Naive B cell (primary cell): ENCODE data around the gene UBN2. TPM values are rescaled to one million over a fixed set of nuclear protein-coding genes. Genes with fewer than 3 reads are reported as not detected.
A peak's percentile ranks its signal among the peaks of the same experiment; 100 is the strongest.
"Not testable (repeated sequence)": the region's sequence is repeated elsewhere in the genome, so short reads cannot be mapped to it uniquely, and the experiment has no call there.

Source experiments
- ATAC-seq, 2 donors: fragments of 150-1000 bp; cut with Tn5 transposase; 2 replicates each; pipeline ENCODE4 v1.10.0; 2021; ENCODE audit warnings: low read depth in 2 of 2, mild to moderate bottlenecking in 2 of 2, moderate library complexity in 2 of 2
- DNase-seq: peaks from one replicate; pipeline ENCODE4 v3.0.0; 2022
- H3K27ac Mint-ChIP-seq, 6 donors: one replicate each; pipeline ENCODE4 v1.8.0; 2020 to 2022; ENCODE audit warnings: mild to moderate bottlenecking in 6 of 6, mixed read lengths in 6 of 6, moderate library complexity in 5 of 6, inconsistent platforms in 2 of 6
- H3K27me3 Mint-ChIP-seq, 3 donors: one replicate each; pipeline ENCODE4 v1.8.0; 2021 to 2022; ENCODE audit warnings: mixed read lengths in 3 of 3, mild to moderate bottlenecking in 1 of 3
- H3K36me3 Mint-ChIP-seq, 2 donors: one replicate each; pipeline ENCODE4 v1.8.0; 2020 to 2022; ENCODE audit warnings: mixed read lengths in 2 of 2, inconsistent platforms in 1 of 2, mild to moderate bottlenecking in 1 of 2
- H3K4me1 Mint-ChIP-seq, 3 donors: one replicate each; pipeline ENCODE4 v1.8.0; 2020 to 2022; ENCODE audit warnings: mixed read lengths in 3 of 3, inconsistent platforms in 1 of 3, mild to moderate bottlenecking in 1 of 3, moderate library complexity in 1 of 3
- H3K4me3 Mint-ChIP-seq, 8 donors: one replicate each; pipeline ENCODE4 v1.8.0; 2020 to 2022; ENCODE audit warnings: mild to moderate bottlenecking in 8 of 8, mixed read lengths in 8 of 8, moderate library complexity in 8 of 8, inconsistent platforms in 2 of 8
- H3K9me3 Mint-ChIP-seq, 7 donors: one replicate each; pipeline ENCODE4 v1.8.0; 2020 to 2022; ENCODE audit warnings: mixed read lengths in 7 of 7, mild to moderate bottlenecking in 5 of 7, inconsistent platforms in 2 of 7, moderate library complexity in 1 of 7
- polyA plus RNA-seq, 6 donors: library from polyadenylated mRNA; unstranded; fragments of 300-500 nt; fragmentation: Illumina TruSeq; gene quantifications; one replicate each; pipeline ENCODE4 v1.2.3, GENCODE V29; 2021; ENCODE audit warnings: low read depth in 6 of 6

UBN2 gene
- polyA plus RNA-seq, 6 donors from 2014 or later = 2.4 to 5.4 (median 3.0) TPM; not detected in 1

GRCh38 chr7:139286144-139286543, 55.1 kb downstream of the UBN2 start:
- H3K9me3 Mint-ChIP-seq = no peaks in the 10 kb centered on the region
- H3K36me3 Mint-ChIP-seq = peaks cover 29 to 32% of the 10 kb centered on the region in 2 donors
- no peaks in the 10 kb centered on the region for H3K27me3 Mint-ChIP-seq

GRCh38 chr7:139292821-139293220, 61.8 kb downstream of the UBN2 start:
- no peak overlapping the region for H3K27ac Mint-ChIP-seq
- no peaks in the 10 kb centered on the region for H3K27me3 Mint-ChIP-seq
- ATAC-seq (no peak), DNase-seq (no peak)
- no peaks in the 10 kb centered on the region for H3K4me1 Mint-ChIP-seq
- peaks cover 19 to 25% of the 10 kb centered on the region in 2 donors for H3K36me3 Mint-ChIP-seq
- no peaks in the 10 kb centered on the region for H3K9me3 Mint-ChIP-seq
- H3K4me3 Mint-ChIP-seq = no peak overlapping the region

More at GRCh38 chr7:139286144-139286543, 55.1 kb downstream of the UBN2 start:
- Mint-ChIP-seq H3K4me3 (no peak overlapping the region), H3K27ac (peak overlapping the region in 1 of 6 donors; percentile 8), H3K4me1 (peaks cover 0 to 4% (median 0%) of the 10 kb centered on the region in 3 donors)
- ATAC-seq (no peak), DNase-seq (no peak)

- no peak for ATAC-seq
Measured at GRCh38 chr7:139293534-139293933, 62.5 kb downstream of the UBN2 start.

GRCh38 chr7:139294241-139294640, 63.2 kb downstream of the UBN2 start:
- H3K27ac Mint-ChIP-seq = no peak overlapping the region
- DNase-seq (no peak), ATAC-seq (no peak)
- H3K27me3 Mint-ChIP-seq = no peaks in the 10 kb centered on the region
- H3K4me1 Mint-ChIP-seq = no peaks in the 10 kb centered on the region
- H3K4me3 Mint-ChIP-seq = no peak overlapping the region
- no peaks in the 10 kb centered on the region for H3K9me3 Mint-ChIP-seq
- peaks cover 18 to 21% of the 10 kb centered on the region in 2 donors for H3K36me3 Mint-ChIP-seq

More at GRCh38 chr7:139293534-139293933, 62.5 kb downstream of the UBN2 start:
- no peak overlapping the region for H3K4me3 Mint-ChIP-seq
- H3K36me3 Mint-ChIP-seq = peaks cover 18 to 22% of the 10 kb centered on the region in 2 donors
- H3K9me3 Mint-ChIP-seq = no peaks in the 10 kb centered on the region
- no peaks in the 10 kb centered on the region for H3K27me3 Mint-ChIP-seq
- no peaks in the 10 kb centered on the region for H3K4me1 Mint-ChIP-seq
- DNase-seq = no peak
- no peak overlapping the region for H3K27ac Mint-ChIP-seq

- ATAC-seq = no peak
- no peak for DNase-seq
- Mint-ChIP-seq H3K27me3 (no peaks in the 10 kb centered on the region), H3K9me3 (no peaks in the 10 kb centered on the region), H3K4me3 (peak overlapping the region in 1 of 8 donors; percentile 42), H3K36me3 (peaks cover 21 to 25% of the 10 kb centered on the region in 2 donors), H3K4me1 (no peaks in the 10 kb centered on the region), H3K27ac (no peak overlapping the region)
Measured at GRCh38 chr7:139294951-139295575, 64.0 kb downstream of the UBN2 start.

- H3K36me3 Mint-ChIP-seq = peaks cover 17 to 38% of the 10 kb centered on the region in 2 donors
- H3K4me1 Mint-ChIP-seq = no peaks in the 10 kb centered on the region
- ATAC-seq (no peak), DNase-seq (no peak)
- no peaks in the 10 kb centered on the region for H3K9me3 Mint-ChIP-seq
- no peaks in the 10 kb centered on the region for H3K27me3 Mint-ChIP-seq
- H3K27ac Mint-ChIP-seq = no peak overlapping the region
- H3K4me3 Mint-ChIP-seq = no peak overlapping the region
Measured at GRCh38 chr7:139297795-139298194, 66.8 kb downstream of the UBN2 start.

GRCh38 chr7:139299296-139299695, 68.3 kb downstream of the UBN2 start:
- Mint-ChIP-seq H3K4me3 (no peak overlapping the region), H3K27ac (no peak overlapping the region), H3K4me1 (no peaks in the 10 kb centered on the region), H3K9me3 (no peaks in the 10 kb centered on the region), H3K27me3 (no peaks in the 10 kb centered on the region), H3K36me3 (peaks cover 14 to 30% of the 10 kb centered on the region in 2 donors)
- DNase-seq (no peak), ATAC-seq (no peak)

- Mint-ChIP-seq H3K9me3 (no peaks in the 10 kb centered on the region), H3K4me3 (no peak overlapping the region), H3K27me3 (no peaks in the 10 kb centered on the region), H3K36me3 (peaks cover 9 to 29% of the 10 kb centered on the region in 2 donors), H3K4me1 (no peaks in the 10 kb centered on the region), H3K27ac (no peak overlapping the region)
- no peak for ATAC-seq
- DNase-seq = no peak
Measured at GRCh38 chr7:139300390-139300789, 69.4 kb downstream of the UBN2 start.

GRCh38 chr7:139304517-139304916, 73.5 kb downstream of the UBN2 start:
- Mint-ChIP-seq H3K27ac (peak overlapping the region in 1 of 6 donors; percentile 37), H3K4me3 (no peak overlapping the region), H3K36me3 (peaks cover 0 to 19% of the 10 kb centered on the region in 2 donors), H3K9me3 (no peaks in the 10 kb centered on the region), H3K27me3 (no peaks in the 10 kb centered on the region), H3K4me1 (no peaks in the 10 kb centered on the region)
- DNase-seq (no peak), ATAC-seq (no peak)

- Mint-ChIP-seq H3K27me3 (peaks cover 0 to 5% (median 0%) of the 10 kb centered on the region in 3 donors), H3K4me1 (no peaks in the 10 kb centered on the region), H3K9me3 (no peaks in the 10 kb centered on the region), H3K36me3 (no peaks in the 10 kb centered on the region), H3K4me3 (no peak overlapping the region), H3K27ac (no peak overlapping the region)
- ATAC-seq (no peak), DNase-seq (no peak)
Measured at GRCh38 chr7:139317939-139318505, 87.0 kb downstream of the UBN2 start.

GRCh38 chr7:139321071-139321745, 90.2 kb downstream of the UBN2 start:
- no peak overlapping the region for H3K4me3 Mint-ChIP-seq
- H3K36me3 Mint-ChIP-seq = no peaks in the 10 kb centered on the region
- ATAC-seq (no peak), DNase-seq (no peak)
- H3K27me3 Mint-ChIP-seq = peaks cover 0 to 5% (median 0%) of the 10 kb centered on the region in 3 donors
- no peaks in the 10 kb centered on the region for H3K9me3 Mint-ChIP-seq
- H3K27ac Mint-ChIP-seq = peak overlapping the region in 1 of 6 donors; percentile 66
- no peaks in the 10 kb centered on the region for H3K4me1 Mint-ChIP-seq

GRCh38 chr7:139324709-139325108, 93.7 kb downstream of the UBN2 start:
- not testable (repeated sequence) for H3K27ac Mint-ChIP-seq, H3K4me1 Mint-ChIP-seq, H3K9me3 Mint-ChIP-seq, H3K27me3 Mint-ChIP-seq, ATAC-seq, H3K4me3 Mint-ChIP-seq, DNase-seq, H3K36me3 Mint-ChIP-seq

- Mint-ChIP-seq H3K9me3 (peaks cover 0 to 2% (median 0%) of the 10 kb centered on the region in 7 donors), H3K36me3 (no peaks in the 10 kb centered on the region), H3K27ac (peak overlapping the region in 1 of 6 donors; percentile 36), H3K4me1 (peaks cover 0 to 2% (median 0%) of the 10 kb centered on the region in 3 donors), H3K4me3 (peak overlapping the region in 1 of 8 donors; percentile 22), H3K27me3 (no peaks in the 10 kb centered on the region)
- ATAC-seq = no peak
- DNase-seq = no peak
Measured at GRCh38 chr7:139328375-139328774, 97.3 kb downstream of the UBN2 start.

- ATAC-seq = no peak
- no peak overlapping the region for H3K27ac Mint-ChIP-seq
Measured at GRCh38 chr7:139329119-139329518, 98.1 kb downstream of the UBN2 start.

More at GRCh38 chr7:139329119-139329518, 98.1 kb downstream of the UBN2 start:
- no peak for DNase-seq
- no peaks in the 10 kb centered on the region for H3K27me3 Mint-ChIP-seq
- H3K9me3 Mint-ChIP-seq = peaks cover 0 to 2% (median 0%) of the 10 kb centered on the region in 7 donors
- peaks cover 0 to 2% (median 0%) of the 10 kb centered on the region in 3 donors for H3K4me1 Mint-ChIP-seq
- H3K4me3 Mint-ChIP-seq = no peak overlapping the region
- no peaks in the 10 kb centered on the region for H3K36me3 Mint-ChIP-seq
